CD4-positive, alpha-beta memory T cell (primary cell): ENCODE data around the gene HAPLN1. TPM values are rescaled to one million over a fixed set of nuclear protein-coding genes. Genes with fewer than 3 reads are reported as not detected.

ENCODE experiments used
- CTCF ChIA-PET: fragments of 350-600 bp; sonication (Branson Sonifier 250); formaldehyde crosslinking; loops from one replicate; lab custom pipeline; 2021; ENCODE audit warnings: inconsistent platforms; ENCODE audit not compliant: partially characterized antibody; lab: Charles Lee
- POLR2A ChIA-PET: fragments of 350-600 bp; sonication (Branson Sonifier 250); formaldehyde crosslinking; loops from one replicate; lab custom pipeline; 2021; ENCODE audit not compliant: partially characterized antibody; lab: Charles Lee
- DNase-seq, 5 donors: peaks; one replicate each; pipeline versions ENCODE4 v3.0.0 to v3.0.0-alpha.2; 2020 to 2022; ENCODE audit warnings: mixed read lengths in 1 of 5
- H3K27ac ChIP-seq: one replicate; pipeline ENCODE4 v1.7.0; 2013; ENCODE audit warnings: low read depth, low read length
- H3K27me3 ChIP-seq: 2 replicates; pipeline ENCODE4 v1.7.0; 2013; ENCODE audit warnings: mild to moderate bottlenecking, low read length, moderate library complexity; ENCODE audit not compliant: insufficient read depth
- H3K36me3 ChIP-seq: 2 replicates; pipeline ENCODE4 v1.7.0; 2013; ENCODE audit warnings: mild to moderate bottlenecking, low read length, moderate library complexity; ENCODE audit not compliant: insufficient read depth
- H3K4me1 ChIP-seq: 2 replicates; pipeline ENCODE4 v1.7.0; 2013; ENCODE audit warnings: mild to moderate bottlenecking, low read length, moderate library complexity; ENCODE audit not compliant: insufficient read depth
- H3K4me3 ChIP-seq, 2 donors: one replicate each; pipeline ENCODE4 v1.7.0; 2013; ENCODE audit warnings: low read length in 2 of 2, mild to moderate bottlenecking in 1 of 2
- H3K9me3 ChIP-seq, 2 donors: one replicate each; pipeline ENCODE4 v1.7.0; 2013; ENCODE audit warnings: low read length in 2 of 2, control low read depth in 1 of 2; ENCODE audit not compliant: control insufficient read depth in 1 of 2
- H3K27ac Mint-ChIP-seq, 7 donors: one replicate each; pipeline ENCODE4 v1.8.0; 2020 to 2021; ENCODE audit warnings: mixed read lengths in 7 of 7, mild to moderate bottlenecking in 6 of 7, inconsistent platforms in 3 of 7, moderate library complexity in 3 of 7
- H3K27me3 Mint-ChIP-seq, 2 donors: one replicate each; pipeline ENCODE4 v1.8.0; 2020 to 2021; ENCODE audit warnings: mixed read lengths in 2 of 2
- H3K36me3 Mint-ChIP-seq, 2 donors: one replicate each; pipeline ENCODE4 v1.8.0; 2020 to 2021; ENCODE audit warnings: mixed read lengths in 2 of 2, inconsistent platforms in 1 of 2, mild to moderate bottlenecking in 1 of 2
- H3K4me1 Mint-ChIP-seq, 4 donors: one replicate each; pipeline ENCODE4 v1.8.0; 2020 to 2021; ENCODE audit warnings: mixed read lengths in 4 of 4, mild to moderate bottlenecking in 1 of 4
- H3K4me3 Mint-ChIP-seq, 8 donors: one replicate each; pipeline ENCODE4 v1.8.0; 2020 to 2021; ENCODE audit warnings: mixed read lengths in 8 of 8, mild to moderate bottlenecking in 7 of 8, moderate library complexity in 6 of 8, inconsistent platforms in 3 of 8
- H3K9me3 Mint-ChIP-seq, 8 donors: one replicate each; pipeline ENCODE4 v1.8.0; 2020 to 2021; ENCODE audit warnings: mixed read lengths in 8 of 8, mild to moderate bottlenecking in 5 of 8, inconsistent platforms in 3 of 8, moderate library complexity in 1 of 8
- intact Hi-C: fragments of 100-400 bp; cut with micrococcal nuclease; formaldehyde crosslinking; loops from one replicate; pipeline ENCODE4 v1.15.1; 2023
- polyA plus RNA-seq, 2 donors: library from polyadenylated mRNA; unstranded; fragments of 300-500 nt; fragmentation: Illumina TruSeq; gene quantifications; one replicate each; pipeline ENCODE4 v1.2.3, GENCODE V29; 2021
- total RNA-seq, 2 experiments: library from RNA; stranded (reverse); gene quantifications; one replicate each; pipeline ENCODE4 v1.2.3, GENCODE V29; 2021

HAPLN1 gene
- total and polyA plus RNA-seq, 4 experiments from 2014 or later = not detected

- Mint-ChIP-seq H3K9me3 (peaks cover 0 to 3% (median 0%) of the 10 kb centered on the region in 8 donors), H3K27me3 (peaks cover 0 to 3% of the 10 kb centered on the region in 2 donors), H3K4me1 (no peaks in the 10 kb centered on the region), H3K36me3 (no peaks in the 10 kb centered on the region), H3K4me3 (no peak overlapping the region), H3K27ac (no peak overlapping the region)
- intact Hi-C loops = no loop called here
- no peaks in the 10 kb centered on the region for H3K36me3 ChIP-seq
- no peak for DNase-seq
- H3K27me3 ChIP-seq = no peaks in the 10 kb centered on the region
- POLR2A ChIA-PET = no interaction called here
- no peaks in the 10 kb centered on the region for H3K4me1 ChIP-seq
- H3K27ac ChIP-seq = no peak overlapping the region
- no peaks in the 10 kb centered on the region for H3K9me3 ChIP-seq
- CTCF ChIA-PET = no interaction called here
- no peak overlapping the region for H3K4me3 ChIP-seq
Observed at GRCh38 chr5:83653669-83654068, 67.0 kb downstream of the HAPLN1 start.

- H3K27me3 Mint-ChIP-seq = peaks cover 0 to 3% of the 10 kb centered on the region in 2 donors
- H3K36me3 ChIP-seq = no peaks in the 10 kb centered on the region
Observed at GRCh38 chr5:83645936-83646335, 74.7 kb downstream of the HAPLN1 start.

GRCh38 chr5:83644301-83644700 is 76.4 kb downstream of the HAPLN1 start:
- ChIA-PET POLR2A (no interaction called here), CTCF (no interaction called here)
- Histone ChIP-seq H3K4me3 (no peak overlapping the region), H3K4me1 (no peaks in the 10 kb centered on the region), H3K36me3 (no peaks in the 10 kb centered on the region), H3K27ac (no peak overlapping the region), H3K27me3 (no peaks in the 10 kb centered on the region), H3K9me3 (no peaks in the 10 kb centered on the region)
- Mint-ChIP-seq H3K4me3 (no peak overlapping the region), H3K9me3 (no peaks in the 10 kb centered on the region), H3K4me1 (no peaks in the 10 kb centered on the region), H3K27ac (no peak overlapping the region), H3K27me3 (peaks cover 0 to 3% of the 10 kb centered on the region in 2 donors), H3K36me3 (no peaks in the 10 kb centered on the region)
- intact Hi-C loops = no loop called here
- DNase-seq = no peak

More at GRCh38 chr5:83645936-83646335, 74.7 kb downstream of the HAPLN1 start:
- intact Hi-C loops = no loop called here
- no peaks in the 10 kb centered on the region for H3K27me3 ChIP-seq
- ChIA-PET CTCF (no interaction called here), POLR2A (no interaction called here)
- Mint-ChIP-seq H3K4me1 (no peaks in the 10 kb centered on the region), H3K4me3 (no peak overlapping the region), H3K9me3 (no peaks in the 10 kb centered on the region), H3K36me3 (no peaks in the 10 kb centered on the region), H3K27ac (no peak overlapping the region)
- no peaks in the 10 kb centered on the region for H3K4me1 ChIP-seq
- H3K9me3 ChIP-seq = no peaks in the 10 kb centered on the region
- DNase-seq = no peak
- no peak overlapping the region for H3K4me3 ChIP-seq
- H3K27ac ChIP-seq = no peak overlapping the region

- Histone ChIP-seq H3K4me3 (no peak overlapping the region), H3K9me3 (no peaks in the 10 kb centered on the region), H3K36me3 (no peaks in the 10 kb centered on the region), H3K27me3 (no peaks in the 10 kb centered on the region), H3K27ac (no peak overlapping the region), H3K4me1 (no peaks in the 10 kb centered on the region)
- DNase-seq = no peak
- Mint-ChIP-seq H3K4me1 (no peaks in the 10 kb centered on the region), H3K4me3 (no peak overlapping the region), H3K27ac (no peak overlapping the region), H3K36me3 (no peaks in the 10 kb centered on the region), H3K9me3 (peaks cover 0 to 2% (median 0%) of the 10 kb centered on the region in 8 donors), H3K27me3 (peaks cover 3 to 4% of the 10 kb centered on the region in 2 donors)
- POLR2A ChIA-PET = no interaction called here
- CTCF ChIA-PET = no interaction called here
- intact Hi-C loops = no loop called here
Observed at GRCh38 chr5:83641946-83642345, 78.7 kb downstream of the HAPLN1 start.

- Mint-ChIP-seq H3K27ac (no peak overlapping the region), H3K36me3 (no peaks in the 10 kb centered on the region)
- no peaks in the 10 kb centered on the region for H3K36me3 ChIP-seq
Observed at GRCh38 chr5:83639911-83640310, 80.7 kb downstream of the HAPLN1 start.

GRCh38 chr5:83636156-83636555 is 84.5 kb downstream of the HAPLN1 start:
- Mint-ChIP-seq H3K9me3 (peaks cover 0 to 2% (median 0%) of the 10 kb centered on the region in 8 donors), H3K36me3 (no peaks in the 10 kb centered on the region), H3K27me3 (peaks cover 1 to 4% of the 10 kb centered on the region in 2 donors), H3K4me3 (no peak overlapping the region), H3K4me1 (no peaks in the 10 kb centered on the region), H3K27ac (no peak overlapping the region)
- POLR2A ChIA-PET = no interaction called here
- DNase-seq = no peak
- Histone ChIP-seq H3K4me1 (no peaks in the 10 kb centered on the region), H3K27ac (no peak overlapping the region), H3K36me3 (no peaks in the 10 kb centered on the region), H3K27me3 (no peaks in the 10 kb centered on the region), H3K4me3 (no peak overlapping the region), H3K9me3 (no peaks in the 10 kb centered on the region)
- intact Hi-C loops = no loop called here
- CTCF ChIA-PET = no interaction called here

More at GRCh38 chr5:83639911-83640310, 80.7 kb downstream of the HAPLN1 start:
- no peaks in the 10 kb centered on the region for H3K27me3 ChIP-seq
- POLR2A ChIA-PET = no interaction called here
- intact Hi-C loops = no loop called here
- no peaks in the 10 kb centered on the region for H3K4me1 ChIP-seq
- DNase-seq = no peak
- Mint-ChIP-seq H3K4me1 (no peaks in the 10 kb centered on the region), H3K9me3 (peaks cover 0 to 2% (median 0%) of the 10 kb centered on the region in 8 donors), H3K4me3 (no peak overlapping the region), H3K27me3 (peaks cover 4 to 5% of the 10 kb centered on the region in 2 donors)
- CTCF ChIA-PET = no interaction called here
- H3K9me3 ChIP-seq = no peaks in the 10 kb centered on the region
- no peak overlapping the region for H3K4me3 ChIP-seq
- no peak overlapping the region for H3K27ac ChIP-seq

- Mint-ChIP-seq H3K27me3 (peaks cover 1% of the 10 kb centered on the region in 2 donors), H3K4me1 (no peaks in the 10 kb centered on the region), H3K36me3 (no peaks in the 10 kb centered on the region), H3K4me3 (no peak overlapping the region), H3K27ac (peak overlapping the region in 1 of 7 donors; percentile 53), H3K9me3 (no peaks in the 10 kb centered on the region)
- H3K4me1 ChIP-seq = no peaks in the 10 kb centered on the region
- H3K4me3 ChIP-seq = no peak overlapping the region
- CTCF ChIA-PET = no interaction called here
- H3K9me3 ChIP-seq = no peaks in the 10 kb centered on the region
- no peaks in the 10 kb centered on the region for H3K27me3 ChIP-seq
- no peak overlapping the region for H3K27ac ChIP-seq
- DNase-seq = no peak
- POLR2A ChIA-PET = no interaction called here
- H3K36me3 ChIP-seq = no peaks in the 10 kb centered on the region
- intact Hi-C loops = no loop called here
Observed at GRCh38 chr5:83633285-83633684, 87.4 kb downstream of the HAPLN1 start.

- no peak overlapping the region for H3K4me3 Mint-ChIP-seq
- Histone ChIP-seq H3K4me1 (no peaks in the 10 kb centered on the region), H3K27ac (no peak overlapping the region), H3K27me3 (no peaks in the 10 kb centered on the region), H3K9me3 (no peaks in the 10 kb centered on the region), H3K4me3 (no peak overlapping the region), H3K36me3 (no peaks in the 10 kb centered on the region)
- peaks cover 0 to 1% of the 10 kb centered on the region in 2 donors for H3K27me3 Mint-ChIP-seq
- POLR2A ChIA-PET = no interaction called here
- intact Hi-C loops = no loop called here
- H3K4me1 Mint-ChIP-seq = no peaks in the 10 kb centered on the region
- H3K9me3 Mint-ChIP-seq = no peaks in the 10 kb centered on the region
- CTCF ChIA-PET = no interaction called here
- H3K36me3 Mint-ChIP-seq = no peaks in the 10 kb centered on the region
- no peak for DNase-seq
- peak overlapping the region in 1 of 7 donors; percentile 53 for H3K27ac Mint-ChIP-seq
Observed at GRCh38 chr5:83632874-83633273, 87.8 kb downstream of the HAPLN1 start.
